Measurements from ENCODE around the gene RNASE1. TPM values are rescaled to one million over a fixed set of nuclear protein-coding genes. Genes with fewer than 3 reads are reported as not detected.

The RNASE1 gene
- polyA plus RNA-seq, 1 donor from 2014 or later: not detected

- H3K27me3 ChIP-seq (ENCODE audit: insufficient read depth, low read depth, low read length): no peaks in the 10 kb centered on the region
- H3K79me2 ChIP-seq (replicated peaks; ENCODE audit: insufficient read depth, low read length): no peaks in the 10 kb centered on the region
- no peak overlapping the region for H3K27ac ChIP-seq (ENCODE audit: low read length)
- no peak overlapping the region for H3K9ac ChIP-seq (ENCODE audit: low read length)
- H3K4me3 ChIP-seq (ENCODE audit: low read length): no peak overlapping the region
- no peaks in the 10 kb centered on the region for H3F3A ChIP-seq (ENCODE audit: insufficient read depth, low read length, poor library complexity, severe bottlenecking)
- no peak overlapping the region for H3K4me2 ChIP-seq (ENCODE audit: low read length)
- H2AFZ ChIP-seq (ENCODE audit: low read depth, low read length): no peak overlapping the region
- TF ChIP-seq POLR2AphosphoS5 (IDR thresholded peaks at IDR 0.05): no peak
- no peaks in the 10 kb centered on the region for H3K36me3 ChIP-seq (ENCODE audit: insufficient read depth, low read length)
- no peaks in the 10 kb centered on the region for H3K9me3 ChIP-seq (ENCODE audit: low read length)
- no peaks in the 10 kb centered on the region for H3K9me2 ChIP-seq (ENCODE audit: insufficient read depth, low read length)
- no peaks in the 10 kb centered on the region for H4K20me1 ChIP-seq (ENCODE audit: insufficient read depth)
Measured at GRCh38 chr14:20755037-20755436, 47.6 kb downstream of the RNASE1 start.

- no peaks in the 10 kb centered on the region for H4K20me1 ChIP-seq (ENCODE audit: insufficient read depth)
- H3K27me3 ChIP-seq (ENCODE audit: insufficient read depth, low read depth, low read length): no peaks in the 10 kb centered on the region
- H3K9ac ChIP-seq (ENCODE audit: low read length): no peak overlapping the region
- H3K9me2 ChIP-seq (ENCODE audit: insufficient read depth, low read length): no peaks in the 10 kb centered on the region
- no peak overlapping the region for H2AFZ ChIP-seq (ENCODE audit: low read depth, low read length)
- TF ChIP-seq MXI1 (conservative IDR thresholded peaks at IDR 0.05; ENCODE audit: poor library complexity, severe bottlenecking) (no peak), SMC3 (conservative IDR thresholded peaks at IDR 0.05; ENCODE audit: poor library complexity) (no peak), RAD21 (conservative IDR thresholded peaks at IDR 0.05) (no peak), TAF1 (IDR thresholded peaks at IDR 0.05; ENCODE audit: low read depth) (no peak), POLR2AphosphoS5 (IDR thresholded peaks at IDR 0.05) (no peak), EP300 (conservative IDR thresholded peaks at IDR 0.05; ENCODE audit: poor library complexity, severe bottlenecking) (no peak), EZH2 (IDR thresholded peaks at IDR 0.05; ENCODE audit: borderline replicate concordance, insufficient read depth, low read length, poor library complexity, severe bottlenecking) (no peak)
- TF ChIP-seq, protein P1, sequence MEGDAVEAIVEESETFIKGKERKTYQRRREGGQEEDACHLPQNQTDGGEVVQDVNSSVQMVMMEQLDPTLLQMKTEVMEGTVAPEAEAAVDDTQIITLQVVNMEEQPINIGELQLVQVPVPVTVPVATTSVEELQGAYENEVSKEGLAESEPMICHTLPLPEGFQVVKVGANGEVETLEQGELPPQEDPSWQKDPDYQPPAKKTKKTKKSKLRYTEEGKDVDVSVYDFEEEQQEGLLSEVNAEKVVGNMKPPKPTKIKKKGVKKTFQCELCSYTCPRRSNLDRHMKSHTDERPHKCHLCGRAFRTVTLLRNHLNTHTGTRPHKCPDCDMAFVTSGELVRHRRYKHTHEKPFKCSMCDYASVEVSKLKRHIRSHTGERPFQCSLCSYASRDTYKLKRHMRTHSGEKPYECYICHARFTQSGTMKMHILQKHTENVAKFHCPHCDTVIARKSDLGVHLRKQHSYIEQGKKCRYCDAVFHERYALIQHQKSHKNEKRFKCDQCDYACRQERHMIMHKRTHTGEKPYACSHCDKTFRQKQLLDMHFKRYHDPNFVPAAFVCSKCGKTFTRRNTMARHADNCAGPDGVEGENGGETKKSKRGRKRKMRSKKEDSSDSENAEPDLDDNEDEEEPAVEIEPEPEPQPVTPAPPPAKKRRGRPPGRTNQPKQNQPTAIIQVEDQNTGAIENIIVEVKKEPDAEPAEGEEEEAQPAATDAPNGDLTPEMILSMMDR (IDR thresholded peaks at IDR 0.05; ENCODE audit: poor library complexity, severe bottlenecking): no peak
- TF ChIP-seq, protein P2, sequence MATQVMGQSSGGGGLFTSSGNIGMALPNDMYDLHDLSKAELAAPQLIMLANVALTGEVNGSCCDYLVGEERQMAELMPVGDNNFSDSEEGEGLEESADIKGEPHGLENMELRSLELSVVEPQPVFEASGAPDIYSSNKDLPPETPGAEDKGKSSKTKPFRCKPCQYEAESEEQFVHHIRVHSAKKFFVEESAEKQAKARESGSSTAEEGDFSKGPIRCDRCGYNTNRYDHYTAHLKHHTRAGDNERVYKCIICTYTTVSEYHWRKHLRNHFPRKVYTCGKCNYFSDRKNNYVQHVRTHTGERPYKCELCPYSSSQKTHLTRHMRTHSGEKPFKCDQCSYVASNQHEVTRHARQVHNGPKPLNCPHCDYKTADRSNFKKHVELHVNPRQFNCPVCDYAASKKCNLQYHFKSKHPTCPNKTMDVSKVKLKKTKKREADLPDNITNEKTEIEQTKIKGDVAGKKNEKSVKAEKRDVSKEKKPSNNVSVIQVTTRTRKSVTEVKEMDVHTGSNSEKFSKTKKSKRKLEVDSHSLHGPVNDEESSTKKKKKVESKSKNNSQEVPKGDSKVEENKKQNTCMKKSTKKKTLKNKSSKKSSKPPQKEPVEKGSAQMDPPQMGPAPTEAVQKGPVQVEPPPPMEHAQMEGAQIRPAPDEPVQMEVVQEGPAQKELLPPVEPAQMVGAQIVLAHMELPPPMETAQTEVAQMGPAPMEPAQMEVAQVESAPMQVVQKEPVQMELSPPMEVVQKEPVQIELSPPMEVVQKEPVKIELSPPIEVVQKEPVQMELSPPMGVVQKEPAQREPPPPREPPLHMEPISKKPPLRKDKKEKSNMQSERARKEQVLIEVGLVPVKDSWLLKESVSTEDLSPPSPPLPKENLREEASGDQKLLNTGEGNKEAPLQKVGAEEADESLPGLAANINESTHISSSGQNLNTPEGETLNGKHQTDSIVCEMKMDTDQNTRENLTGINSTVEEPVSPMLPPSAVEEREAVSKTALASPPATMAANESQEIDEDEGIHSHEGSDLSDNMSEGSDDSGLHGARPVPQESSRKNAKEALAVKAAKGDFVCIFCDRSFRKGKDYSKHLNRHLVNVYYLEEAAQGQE (IDR thresholded peaks at IDR 0.05; ENCODE audit: borderline replicate concordance): no peak
- H3K79me2 ChIP-seq (replicated peaks; ENCODE audit: insufficient read depth, low read length): no peaks in the 10 kb centered on the region
- H3K4me2 ChIP-seq (ENCODE audit: low read length): no peak overlapping the region
- no peak overlapping the region for H3K4me3 ChIP-seq (ENCODE audit: low read length)
- no peak overlapping the region for H3K27ac ChIP-seq (ENCODE audit: low read length)
- no peaks in the 10 kb centered on the region for H3K36me3 ChIP-seq (ENCODE audit: insufficient read depth, low read length)
- H3F3A ChIP-seq (ENCODE audit: insufficient read depth, low read length, poor library complexity, severe bottlenecking): no peaks in the 10 kb centered on the region
- H3K9me3 ChIP-seq (ENCODE audit: low read length): no peaks in the 10 kb centered on the region
Measured at GRCh38 chr14:20754308-20754707, 48.3 kb downstream of the RNASE1 start.

Data from neural cell (in vitro differentiated cells).